ENCODE data around the gene SLC16A1.

GRCh38 chr1:112954945-112955772 is 837 bp downstream of the SLC16A1 start:
- TF ChIP-seq CTCF (IDR thresholded peaks at IDR 0.05; ENCODE audit: insufficient read depth, low read length) (no peak), POLR2AphosphoS5 (IDR thresholded peaks at IDR 0.05; ENCODE audit: low read depth) (no peak; the same call in 1 of the 2 replicates), GABPA (IDR thresholded peaks at IDR 0.05; ENCODE audit: low read depth) (no peak), REST (IDR thresholded peaks at IDR 0.05; ENCODE audit: insufficient replicate concordance, low read depth) (no peak)
